OCI-LY1 (cell line): ENCODE results near the gene CCDC74B.
"Not testable (repeated sequence)": the region's sequence is repeated elsewhere in the genome, so short reads cannot be mapped to it uniquely, and the experiment has no call there.

Experiments
- H2AFZ ChIP-seq: fragments of 200-600 bp; sonication (generic), shearing (Covaris generic); 2 replicates; pipeline ENCODE4 v1.6.0; 2014; ENCODE audit warnings: antibody characterized with exemption, mild to moderate bottlenecking, low read length
- H3F3A ChIP-seq: fragments of 200-600 bp; sonication (generic), shearing (Covaris generic); 2 replicates; pipeline ENCODE4 v1.6.0; 2014; ENCODE audit warnings: mild to moderate bottlenecking, antibody characterized with exemption, low read length, moderate library complexity; ENCODE audit not compliant: insufficient read depth
- H3K27ac ChIP-seq: fragments of 200-600 bp; sonication (generic); 2 replicates; pipeline ENCODE4 v1.5.1; 2014; ENCODE audit warnings: low read length, mixed run types, mild to moderate bottlenecking, low read depth; ENCODE audit not compliant: poor library complexity, severe bottlenecking
- H3K27me3 ChIP-seq: fragments of 200-600 bp; sonication (generic); 2 replicates; pipeline ENCODE4 v1.6.0; 2014; ENCODE audit warnings: antibody characterized with exemption, mild to moderate bottlenecking, low read length, moderate library complexity; ENCODE audit not compliant: insufficient read depth
- H3K36me3 ChIP-seq: fragments of 200-600 bp; sonication (generic); 2 replicates; pipeline ENCODE4 v1.6.1; 2014; ENCODE audit warnings: mild to moderate bottlenecking, antibody characterized with exemption, low read length, moderate library complexity, mixed read lengths; ENCODE audit not compliant: insufficient read depth
- H3K4me1 ChIP-seq: fragments of 200-600 bp; sonication (generic); 2 replicates; pipeline ENCODE4 v1.5.1; 2014; ENCODE audit warnings: mild to moderate bottlenecking, low read length, moderate library complexity; ENCODE audit not compliant: insufficient read depth, severe bottlenecking
- H3K4me2 ChIP-seq: fragments of 200-600 bp; sonication (generic), shearing (Covaris generic); 2 replicates; pipeline ENCODE4 v1.6.1; 2014; ENCODE audit warnings: low read length
- H3K4me3 ChIP-seq: fragments of 200-600 bp; sonication (generic); 2 replicates; pipeline ENCODE4 v1.5.1; 2014; ENCODE audit warnings: low read length, low read depth, mild to moderate bottlenecking, mixed read lengths; ENCODE audit not compliant: poor library complexity, severe bottlenecking
- H3K79me2 ChIP-seq: fragments of 200-600 bp; shearing (Covaris generic); 2 replicates; pipeline ENCODE4 v1.6.1; 2016; ENCODE audit warnings: mixed run types, low read length, mixed read lengths; ENCODE audit not compliant: insufficient read depth
- H3K9ac ChIP-seq: fragments of 200-600 bp; sonication (generic), shearing (Covaris generic); 2 replicates; pipeline ENCODE4 v1.6.1; 2014; ENCODE audit warnings: mild to moderate bottlenecking, low read length, mixed read lengths
- H3K9me2 ChIP-seq: fragments of 200-600 bp; sonication (generic), shearing (Covaris generic); 2 replicates; pipeline ENCODE4 v1.6.1; 2014; ENCODE audit warnings: low read depth, mild to moderate bottlenecking, low read length, mixed read lengths
- H3K9me3 ChIP-seq: fragments of 200-600 bp; shearing (Covaris generic); 2 replicates; pipeline ENCODE4 v1.6.1; 2014; ENCODE audit warnings: low read length, mixed read lengths
- H4K20me1 ChIP-seq: fragments of 200-600 bp; sonication (generic), shearing (Covaris generic); 2 replicates; pipeline ENCODE4 v1.6.0; 2016; ENCODE audit warnings: mild to moderate bottlenecking, low read length; ENCODE audit not compliant: insufficient read depth
- CTCF ChIP-seq: fragments of 200-600 bp; sonication (generic), shearing (Covaris generic); IDR thresholded peaks from 2 replicates; pipeline ENCODE4 v1.5.1; 2017; ENCODE audit warnings: mild to moderate bottlenecking, antibody characterized with exemption, low read length, moderate library complexity, mixed read lengths
- EZH2 ChIP-seq: fragments of 200-600 bp; sonication (generic), shearing (Covaris generic); IDR thresholded peaks from 2 replicates; pipeline ENCODE4 v1.8.0; 2017; ENCODE audit warnings: borderline replicate concordance, mixed run types, mild to moderate bottlenecking, antibody characterized with exemption, low read length, moderate library complexity, mixed read lengths

CCDC74B gene

DNA sequence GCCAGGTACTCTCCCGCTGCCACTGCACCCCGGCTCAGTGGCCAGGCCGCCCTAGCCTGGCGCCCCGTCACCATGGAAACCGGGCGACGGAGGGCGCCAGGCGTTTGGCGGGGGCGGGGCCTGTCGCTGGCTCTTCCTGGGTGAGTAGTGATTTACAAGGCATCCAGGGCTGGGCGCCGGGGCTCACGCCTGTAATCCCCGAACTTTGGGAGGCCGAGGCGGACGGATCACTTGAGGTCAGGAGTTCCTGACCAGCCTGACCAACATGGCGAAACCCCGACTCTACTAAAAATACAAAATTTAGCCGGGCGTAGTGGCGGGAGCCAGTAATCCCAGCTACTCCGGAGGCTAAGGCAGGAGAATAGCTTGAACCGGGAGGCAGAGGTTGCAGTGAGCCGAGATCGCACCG is at the start of gene CCDC74B:
Gene CCDC74B, minus strand, starts transcription at position 107 of the 409 bp plus-strand sequence. CDS start 116 bp downstream, outside the sequence.
- not testable (repeated sequence) for H3K79me2 ChIP-seq, H3K9me3 ChIP-seq, H3F3A ChIP-seq, H2AFZ ChIP-seq, H3K27me3 ChIP-seq, H3K9me2 ChIP-seq, H4K20me1 ChIP-seq, H3K27ac ChIP-seq, H3K4me1 ChIP-seq, H3K36me3 ChIP-seq
- peak within 1 kb of the TSS; percentile 61 for H3K4me2 ChIP-seq
- peak within 1 kb of the TSS; percentile 43 for H3K4me3 ChIP-seq
- peak within 1 kb of the TSS; percentile 26; the same call in 1 of the 2 replicates for H3K9ac ChIP-seq

DNA sequence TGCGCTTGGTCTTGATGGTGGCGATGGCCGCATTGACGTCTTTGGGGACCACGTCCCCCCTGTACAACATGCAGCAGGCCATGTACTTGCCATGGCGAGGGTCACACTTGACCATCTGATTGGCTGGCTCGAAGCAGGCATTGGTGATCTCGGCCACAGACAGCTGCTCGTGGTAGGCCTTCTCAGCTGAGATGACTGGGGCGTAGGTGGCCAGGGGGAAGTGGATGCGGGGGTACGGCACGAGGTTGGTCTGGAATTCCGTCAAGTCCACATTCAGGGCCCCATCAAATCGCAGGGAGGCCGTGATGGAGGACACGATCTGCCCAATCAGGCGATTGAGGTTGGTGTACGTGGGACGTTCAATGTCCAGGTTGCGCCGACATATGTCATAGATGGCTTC is 48.9 kb upstream of the CCDC74B start:
- H4K20me1 ChIP-seq, H3K27ac ChIP-seq, H3K36me3 ChIP-seq, H3K4me1 ChIP-seq, H3K4me2 ChIP-seq, H3K79me2 ChIP-seq, H3K27me3 ChIP-seq, H3K9me3 ChIP-seq, H3K4me3 ChIP-seq, H2AFZ ChIP-seq, H3K9ac ChIP-seq, H3K9me2 ChIP-seq, H3F3A ChIP-seq: not testable (repeated sequence)

DNA sequence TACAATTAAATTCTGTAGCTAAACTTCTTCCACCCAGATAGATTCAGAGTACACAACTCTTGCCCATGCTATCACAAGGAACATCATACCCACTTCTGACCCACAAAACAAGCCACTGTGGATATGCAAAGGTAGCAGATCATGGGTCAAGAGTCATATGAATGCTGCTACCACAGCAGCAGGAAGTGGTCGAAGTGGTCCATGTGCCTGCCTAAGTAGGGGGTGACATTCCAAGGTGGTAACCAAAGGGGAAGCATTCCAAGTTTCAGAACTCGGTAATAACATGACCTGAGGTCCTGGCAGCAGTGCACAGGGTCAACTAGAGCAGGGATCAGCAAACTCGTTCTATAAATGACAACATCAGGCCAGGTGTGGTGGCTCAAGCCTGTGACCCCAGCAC is 47.5 kb upstream of the CCDC74B start:
- H2AFZ ChIP-seq, H3K4me1 ChIP-seq, H3K9ac ChIP-seq, H3K79me2 ChIP-seq, H3K36me3 ChIP-seq, H3F3A ChIP-seq, H3K4me3 ChIP-seq, H3K9me2 ChIP-seq, H3K9me3 ChIP-seq, H3K27ac ChIP-seq, H4K20me1 ChIP-seq, H3K4me2 ChIP-seq, H3K27me3 ChIP-seq: not testable (repeated sequence)

DNA sequence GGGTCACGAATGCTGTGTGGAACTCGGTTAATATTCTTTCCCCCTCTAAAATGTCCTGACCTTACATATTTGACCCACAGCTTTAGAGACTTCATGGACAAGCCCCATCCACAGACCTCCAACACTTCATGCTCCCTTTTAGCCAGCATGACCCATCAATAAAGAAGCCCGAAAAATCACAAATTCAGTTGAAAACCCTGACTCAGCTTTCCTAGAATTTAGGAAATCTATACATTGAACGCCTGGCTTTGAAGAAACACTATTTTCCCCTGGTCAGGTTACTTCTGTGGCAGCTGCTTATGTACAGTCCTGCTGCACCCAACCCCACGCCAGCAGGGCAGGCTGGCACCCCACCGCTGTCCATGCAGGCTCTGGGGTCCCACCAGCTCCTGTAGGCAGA is 46.4 kb upstream of the CCDC74B start:
- H3K4me3 ChIP-seq, H3K9me3 ChIP-seq, H3K79me2 ChIP-seq, H3K27ac ChIP-seq, H3K9me2 ChIP-seq, H3K4me1 ChIP-seq, H3F3A ChIP-seq, H2AFZ ChIP-seq, H4K20me1 ChIP-seq, H3K27me3 ChIP-seq, H3K4me2 ChIP-seq, H3K9ac ChIP-seq, H3K36me3 ChIP-seq: not testable (repeated sequence)

- no peak overlapping the region for H3K4me3 ChIP-seq
- no peak overlapping the region for H2AFZ ChIP-seq
- no peak overlapping the region for H3K4me2 ChIP-seq
- H3K9me2 ChIP-seq = no peaks in the 10 kb centered on the region
- no peak overlapping the region for H3K27ac ChIP-seq
- H3K27me3 ChIP-seq = no peaks in the 10 kb centered on the region
- H4K20me1 ChIP-seq = no peaks in the 10 kb centered on the region
- no peaks in the 10 kb centered on the region for H3K9me3 ChIP-seq
- no peaks in the 10 kb centered on the region for H3F3A ChIP-seq
- no peaks in the 10 kb centered on the region for H3K79me2 ChIP-seq
- H3K9ac ChIP-seq = no peak overlapping the region
- H3K4me1 ChIP-seq = no peaks in the 10 kb centered on the region
- no peak for TF ChIP-seq CTCF
- no peak for TF ChIP-seq EZH2
- H3K36me3 ChIP-seq = no peaks in the 10 kb centered on the region
These were observed 45.3 kb upstream of the CCDC74B start for GRCh38 chr2:130190237-130190636.

GRCh38 chr2:130188958-130189357 is 44.0 kb upstream of the CCDC74B start:
- H3K9ac ChIP-seq, H3K4me2 ChIP-seq, H3F3A ChIP-seq, H3K9me3 ChIP-seq, H4K20me1 ChIP-seq, H3K4me1 ChIP-seq, H3K4me3 ChIP-seq, H3K9me2 ChIP-seq, H3K27me3 ChIP-seq, H2AFZ ChIP-seq, H3K79me2 ChIP-seq, H3K36me3 ChIP-seq, H3K27ac ChIP-seq: not testable (repeated sequence)

- not testable (repeated sequence) for H3K9me2 ChIP-seq, H3K4me1 ChIP-seq, H3K4me2 ChIP-seq, H4K20me1 ChIP-seq, H3K9me3 ChIP-seq, H3K9ac ChIP-seq, H3K27ac ChIP-seq, H3K4me3 ChIP-seq, H2AFZ ChIP-seq, H3K36me3 ChIP-seq, H3K79me2 ChIP-seq, H3K27me3 ChIP-seq, H3F3A ChIP-seq
These were observed 43.2 kb upstream of the CCDC74B start for GRCh38 chr2:130187859-130188792.
